ENCODE data around the gene CDKN1B. TPM values are rescaled to one million over a fixed set of nuclear protein-coding genes. Genes with fewer than 3 reads are reported as not detected.

The CDKN1B gene
- total RNA-seq, 1 donor from 2014 or later, result 54.8 TPM

GRCh38 chr12:12721814-12722434, 4.8 kb downstream of the CDKN1B start:
- peaks cover 3% of the 10 kb centered on the region for H3K27me3 Mint-ChIP-seq (ENCODE audit: insufficient read depth)
- no peaks in the 10 kb centered on the region for H3K9me3 Mint-ChIP-seq
- peaks cover 47% of the 10 kb centered on the region for H3K36me3 Mint-ChIP-seq (ENCODE audit: low read depth)
- no peak for DNase-seq (ENCODE audit: low spot score)
- peak overlapping the region; percentile 97 for H3K27ac Mint-ChIP-seq
- intact Hi-C loops (cut with micrococcal nuclease), result no loop called here
- peaks cover 41% of the 10 kb centered on the region for H3K4me1 Mint-ChIP-seq (ENCODE audit: low read depth)
- H3K4me3 Mint-ChIP-seq, result peak overlapping the region; percentile 98

GRCh38 chr12:12722435-12723148, 5.4 kb downstream of the CDKN1B start:
- Mint-ChIP-seq H3K9me3 (no peaks in the 10 kb centered on the region), H3K4me3 (peak overlapping the region; percentile 87), H3K27me3 (ENCODE audit: insufficient read depth) (peaks cover 3% of the 10 kb centered on the region), H3K36me3 (ENCODE audit: low read depth) (peaks cover 45% of the 10 kb centered on the region), H3K4me1 (ENCODE audit: low read depth) (peaks cover 45% of the 10 kb centered on the region), H3K27ac (peak overlapping the region; percentile 97)
- no peak for DNase-seq (ENCODE audit: low spot score)
- intact Hi-C loops (cut with micrococcal nuclease), result no loop called here

GRCh38 chr12:12723149-12723680, 6.0 kb downstream of the CDKN1B start:
- Mint-ChIP-seq H3K4me1 (ENCODE audit: low read depth) (peaks cover 51% of the 10 kb centered on the region), H3K9me3 (no peaks in the 10 kb centered on the region), H3K27me3 (ENCODE audit: insufficient read depth) (peaks cover 3% of the 10 kb centered on the region), H3K4me3 (peak overlapping the region; percentile 87), H3K36me3 (ENCODE audit: low read depth) (peaks cover 44% of the 10 kb centered on the region), H3K27ac (peak overlapping the region; percentile 97)
- intact Hi-C loops (cut with micrococcal nuclease), result no loop called here
- no peak for DNase-seq (ENCODE audit: low spot score)

GRCh38 chr12:12723681-12724420, 6.7 kb downstream of the CDKN1B start:
- peaks cover 58% of the 10 kb centered on the region for H3K4me1 Mint-ChIP-seq (ENCODE audit: low read depth)
- no peak for DNase-seq (ENCODE audit: low spot score)
- peaks cover 3% of the 10 kb centered on the region for H3K27me3 Mint-ChIP-seq (ENCODE audit: insufficient read depth)
- no peaks in the 10 kb centered on the region for H3K9me3 Mint-ChIP-seq
- intact Hi-C loops (cut with micrococcal nuclease), result loop anchor here (2.0 kb wide), 1 partner anchor 473 kb away; the partner anchor contains the start of gene EMP1
- peak overlapping the region; percentile 87 for H3K4me3 Mint-ChIP-seq
- H3K27ac Mint-ChIP-seq, result peak overlapping the region; percentile 97
- peaks cover 41% of the 10 kb centered on the region for H3K36me3 Mint-ChIP-seq (ENCODE audit: low read depth)

- Mint-ChIP-seq H3K36me3 (ENCODE audit: low read depth) (peaks cover 36% of the 10 kb centered on the region), H3K27ac (peak overlapping the region; percentile 94), H3K27me3 (ENCODE audit: insufficient read depth) (peaks cover 3% of the 10 kb centered on the region), H3K4me3 (peak overlapping the region; percentile 87), H3K9me3 (no peaks in the 10 kb centered on the region), H3K4me1 (ENCODE audit: low read depth) (peaks cover 55% of the 10 kb centered on the region)
- DNase-seq (ENCODE audit: low spot score), result no peak
- intact Hi-C loops (cut with micrococcal nuclease), result loop anchor here (1.0 to 5.0 kb wide), 8 partner anchors 7 to 1072 kb away; partner anchors contain the start of genes BORCS5, CDKN1B, EMP1 and GPR19
Measured at GRCh38 chr12:12724421-12725085, 7.4 kb downstream of the CDKN1B start.

GRCh38 chr12:12725086-12725955, 8.2 kb downstream of the CDKN1B start:
- Mint-ChIP-seq H3K4me1 (ENCODE audit: low read depth) (peaks cover 57% of the 10 kb centered on the region), H3K27me3 (ENCODE audit: insufficient read depth) (peaks cover 3% of the 10 kb centered on the region)

GRCh38 chr12:12725956-12726554, 8.9 kb downstream of the CDKN1B start:
- peaks cover 28% of the 10 kb centered on the region for H3K36me3 Mint-ChIP-seq (ENCODE audit: low read depth)
- peak overlapping the region; percentile 93 for H3K27ac Mint-ChIP-seq
- H3K9me3 Mint-ChIP-seq, result no peaks in the 10 kb centered on the region
- intact Hi-C loops (cut with micrococcal nuclease), result loop anchor here (1.0 to 5.0 kb wide), 9 partner anchors 9 to 1074 kb away; partner anchors contain the start of genes BORCS5, CDKN1B, EMP1 and GPR19
- DNase-seq (ENCODE audit: low spot score), result no peak
- H3K4me3 Mint-ChIP-seq, result peak overlapping the region; percentile 90
- H3K27me3 Mint-ChIP-seq (ENCODE audit: insufficient read depth), result peaks cover 3% of the 10 kb centered on the region
- peaks cover 51% of the 10 kb centered on the region for H3K4me1 Mint-ChIP-seq (ENCODE audit: low read depth)

More at GRCh38 chr12:12725086-12725955, 8.2 kb downstream of the CDKN1B start:
- Mint-ChIP-seq H3K36me3 (ENCODE audit: low read depth) (peaks cover 35% of the 10 kb centered on the region), H3K27ac (peak overlapping the region; percentile 96), H3K4me3 (peak overlapping the region; percentile 90), H3K9me3 (no peaks in the 10 kb centered on the region)
- DNase-seq (ENCODE audit: low spot score), result peak; percentile 94
- intact Hi-C loops (cut with micrococcal nuclease), result loop anchor here (1.0 to 5.0 kb wide), 8 partner anchors 8 to 1073 kb away; partner anchors contain the start of genes BORCS5, CDKN1B, EMP1 and GPR19

- Mint-ChIP-seq H3K36me3 (ENCODE audit: low read depth) (peaks cover 23% of the 10 kb centered on the region), H3K4me3 (peak overlapping the region; percentile 90)
- intact Hi-C loops (cut with micrococcal nuclease), result loop anchor here (2.0 to 5.0 kb wide), 2 partner anchors 60 to 1074 kb away; no protein-coding TSS in a partner anchor
Measured at GRCh38 chr12:12726555-12727093, 9.5 kb downstream of the CDKN1B start.

GRCh38 chr12:12731178-12731577, 14.0 kb downstream of the CDKN1B start:
- no peak overlapping the region for H3K4me3 Mint-ChIP-seq
- no peaks in the 10 kb centered on the region for H3K9me3 Mint-ChIP-seq
- H3K4me1 Mint-ChIP-seq (ENCODE audit: low read depth), result peaks cover 72% of the 10 kb centered on the region
- intact Hi-C loops (cut with micrococcal nuclease), result no loop called here
- DNase-seq (ENCODE audit: low spot score), result no peak
- H3K36me3 Mint-ChIP-seq (ENCODE audit: low read depth), result peaks cover 23% of the 10 kb centered on the region
- H3K27me3 Mint-ChIP-seq (ENCODE audit: insufficient read depth), result no peaks in the 10 kb centered on the region
- no peak overlapping the region for H3K27ac Mint-ChIP-seq

More at GRCh38 chr12:12726555-12727093, 9.5 kb downstream of the CDKN1B start:
- DNase-seq (ENCODE audit: low spot score), result no peak
- Mint-ChIP-seq H3K27ac (peak overlapping the region; percentile 93), H3K27me3 (ENCODE audit: insufficient read depth) (peaks cover 3% of the 10 kb centered on the region), H3K4me1 (ENCODE audit: low read depth) (peaks cover 50% of the 10 kb centered on the region), H3K9me3 (no peaks in the 10 kb centered on the region)

GRCh38 chr12:12731785-12732184, 14.6 kb downstream of the CDKN1B start:
- no peak for DNase-seq (ENCODE audit: low spot score)
- no peaks in the 10 kb centered on the region for H3K9me3 Mint-ChIP-seq
- peaks cover 72% of the 10 kb centered on the region for H3K4me1 Mint-ChIP-seq (ENCODE audit: low read depth)
- intact Hi-C loops (cut with micrococcal nuclease), result no loop called here
- H3K27me3 Mint-ChIP-seq (ENCODE audit: insufficient read depth), result no peaks in the 10 kb centered on the region
- peaks cover 23% of the 10 kb centered on the region for H3K36me3 Mint-ChIP-seq (ENCODE audit: low read depth)
- H3K4me3 Mint-ChIP-seq, result no peak overlapping the region
- H3K27ac Mint-ChIP-seq, result no peak overlapping the region

GRCh38 chr12:12733118-12733517, 15.9 kb downstream of the CDKN1B start:
- Mint-ChIP-seq H3K27ac (peak overlapping the region; percentile 81), H3K9me3 (no peaks in the 10 kb centered on the region), H3K36me3 (ENCODE audit: low read depth) (peaks cover 23% of the 10 kb centered on the region), H3K27me3 (ENCODE audit: insufficient read depth) (no peaks in the 10 kb centered on the region), H3K4me1 (ENCODE audit: low read depth) (peaks cover 73% of the 10 kb centered on the region), H3K4me3 (no peak overlapping the region)
- DNase-seq (ENCODE audit: low spot score), result no peak
- intact Hi-C loops (cut with micrococcal nuclease), result no loop called here

All from activated T-helper 1 cell treated with anti-CD3 and anti-CD28 coated beads, Interleukin-12 subunit alpha, Interleukin-12 subunit beta, Interleukin-2, Interleukin-4 antibody, amounts not matched to agents 30 ng/mL and 10 ng/mL and 1 ng/mL, durations not matched to agents 14 hours and 24 hours and 36 hours (primary cell).